Naive thymus-derived CD4-positive, alpha-beta T cell (primary cell): ENCODE data around the gene SYNPR. TPM values are rescaled to one million over a fixed set of nuclear protein-coding genes. Genes with fewer than 3 reads are reported as not detected.
"Not testable (repeated sequence)": the region's sequence is repeated elsewhere in the genome, so short reads cannot be mapped to it uniquely, and the experiment has no call there.

Experiments
- ATAC-seq: fragments of 150-1000 bp; cut with Tn5 transposase; 2 replicates; pipeline ENCODE4 v1.10.0; 2021; ENCODE audit warnings: mild to moderate bottlenecking, moderate library complexity
- CTCF ChIA-PET: fragments of 350-600 bp; sonication (Branson Sonifier 250); formaldehyde crosslinking; loops from one replicate; lab custom pipeline; 2021; ENCODE audit warnings: antibody characterized with exemption; lab: Charles Lee
- POLR2A ChIA-PET: fragments of 350-600 bp; sonication (Branson Sonifier 250); formaldehyde crosslinking; loops from one replicate; lab custom pipeline; 2021; ENCODE audit warnings: antibody characterized with exemption, inconsistent platforms; lab: Charles Lee
- DNase-seq, 9 donors: peaks; one replicate each; pipeline versions ENCODE4 v3.0.0 to v3.0.0-alpha.2; 2020 to 2022; ENCODE audit warnings: mixed read lengths in 1 of 9
- H3K27ac ChIP-seq: one replicate; pipeline ENCODE4 v1.7.0; 2013; ENCODE audit warnings: mild to moderate bottlenecking, low read depth, low read length, moderate library complexity
- H3K27me3 ChIP-seq, 2 donors: one replicate each; pipeline ENCODE4 v1.7.0; 2013; ENCODE audit warnings: low read length in 2 of 2, mild to moderate bottlenecking in 2 of 2, moderate library complexity in 2 of 2; ENCODE audit not compliant: control insufficient read depth in 2 of 2, insufficient read depth in 2 of 2
- H3K36me3 ChIP-seq, 3 experiments: 1 replicate in 2 of 3; 2 replicates in 1 of 3; pipeline ENCODE4 v1.7.0; 2013; ENCODE audit warnings: low read length in 3 of 3, mild to moderate bottlenecking in 3 of 3, moderate library complexity in 1 of 3; ENCODE audit not compliant: insufficient read depth in 3 of 3, control insufficient read depth in 2 of 3
- H3K4me1 ChIP-seq, 2 donors: one replicate each; pipeline ENCODE4 v1.7.0; 2013; ENCODE audit warnings: low read length in 2 of 2, mild to moderate bottlenecking in 2 of 2, moderate library complexity in 1 of 2; ENCODE audit not compliant: control insufficient read depth in 2 of 2, insufficient read depth in 2 of 2
- H3K4me3 ChIP-seq: 2 replicates; pipeline ENCODE4 v1.7.0; 2013; ENCODE audit warnings: mild to moderate bottlenecking, low read length
- H3K9me3 ChIP-seq, 3 experiments: 1 replicate in 2 of 3; 2 replicates in 1 of 3; pipeline ENCODE4 v1.7.0; 2013; ENCODE audit warnings: low read length in 3 of 3; ENCODE audit not compliant: control insufficient read depth in 2 of 3
- H3K27ac Mint-ChIP-seq, 9 donors: one replicate each; pipeline ENCODE4 v1.8.0; 2020 to 2022; ENCODE audit warnings: mixed read lengths in 9 of 9, mild to moderate bottlenecking in 8 of 9, moderate library complexity in 5 of 9, inconsistent platforms in 2 of 9
- H3K27me3 Mint-ChIP-seq, 5 donors: one replicate each; pipeline ENCODE4 v1.8.0; 2021 to 2022; ENCODE audit warnings: mixed read lengths in 5 of 5, mild to moderate bottlenecking in 1 of 5
- H3K36me3 Mint-ChIP-seq, 5 donors: one replicate each; pipeline ENCODE4 v1.8.0; 2020 to 2022; ENCODE audit warnings: mixed read lengths in 5 of 5, mild to moderate bottlenecking in 3 of 5, inconsistent platforms in 1 of 5
- H3K4me1 Mint-ChIP-seq, 7 donors: one replicate each; pipeline ENCODE4 v1.8.0; 2020 to 2022; ENCODE audit warnings: mixed read lengths in 7 of 7, mild to moderate bottlenecking in 3 of 7, inconsistent platforms in 1 of 7
- H3K4me3 Mint-ChIP-seq, 10 donors: one replicate each; pipeline ENCODE4 v1.8.0; 2020 to 2022; ENCODE audit warnings: mild to moderate bottlenecking in 10 of 10, mixed read lengths in 10 of 10, moderate library complexity in 6 of 10, inconsistent platforms in 2 of 10
- H3K9me3 Mint-ChIP-seq, 11 donors: one replicate each; pipeline ENCODE4 v1.8.0; 2020 to 2022; ENCODE audit warnings: mixed read lengths in 11 of 11, mild to moderate bottlenecking in 4 of 11, inconsistent platforms in 1 of 11, moderate library complexity in 1 of 11
- intact Hi-C, 2 donors: fragments of 100-400 bp; cut with micrococcal nuclease; formaldehyde crosslinking; loops; one replicate each; pipeline ENCODE4 v1.15.1; 2023
- polyA plus RNA-seq, 2 donors: library from polyadenylated mRNA; unstranded; fragments of 300-500 nt; fragmentation: Illumina TruSeq; gene quantifications; one replicate each; pipeline ENCODE4 v1.2.3, GENCODE V29; 2021
- total RNA-seq, 6 experiments: library from RNA in 5 of 6; stranded (reverse) in 5 of 6; gene quantifications; 1 replicate in 5 of 6; 2 replicates in 1 of 6; pipeline ENCODE4 v1.2.3 and lab custom pipeline; 2021 to 2026

Gene SYNPR
- total and polyA plus RNA-seq, 7 experiments from 2014 or later, result not detected

DNA sequence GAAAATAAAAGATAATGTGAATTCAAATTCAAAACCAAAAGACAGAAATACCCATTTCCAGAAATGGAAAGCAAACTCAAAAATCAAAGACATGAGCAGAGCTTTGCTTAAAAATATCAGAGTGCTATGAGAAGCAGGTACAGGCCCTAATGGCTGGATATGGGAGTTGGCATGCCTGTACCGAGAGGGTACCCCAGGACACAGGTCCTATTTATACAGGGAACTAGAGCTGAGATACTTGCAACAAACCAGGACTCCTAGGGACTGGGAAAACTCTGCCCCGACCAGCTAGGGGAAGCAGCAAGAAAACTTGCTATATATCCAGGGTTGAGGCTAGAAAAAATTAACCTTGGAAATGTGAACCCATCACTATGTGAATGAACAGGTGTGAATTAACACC, 36.0 kb upstream of the SYNPR start:
- DNase-seq (no peak), ATAC-seq (no peak)
- H3K4me3 Mint-ChIP-seq, result no peak overlapping the region
- intact Hi-C loops, result no loop called here
- no peaks in the 10 kb centered on the region for H3K36me3 Mint-ChIP-seq
- ChIA-PET POLR2A (interaction anchor here (0.7 kb wide), 1 partner anchor 1395 kb away, joined by 4 read pairs; no protein-coding TSS in a partner anchor), CTCF (no interaction called here)
- Histone ChIP-seq H3K4me1 (no peaks in the 10 kb centered on the region), H3K36me3 (no peaks in the 10 kb centered on the region), H3K4me3 (no peak overlapping the region), H3K9me3 (no peaks in the 10 kb centered on the region), H3K27me3 (no peaks in the 10 kb centered on the region), H3K27ac (no peak overlapping the region)
- H3K27ac Mint-ChIP-seq, result no peak overlapping the region
- no peaks in the 10 kb centered on the region for H3K4me1 Mint-ChIP-seq
- H3K27me3 Mint-ChIP-seq, result peaks cover 0 to 11% (median 5%) of the 10 kb centered on the region in 5 donors
- H3K9me3 Mint-ChIP-seq, result peaks cover 0 to 13% (median 3%) of the 10 kb centered on the region in 11 donors

DNA sequence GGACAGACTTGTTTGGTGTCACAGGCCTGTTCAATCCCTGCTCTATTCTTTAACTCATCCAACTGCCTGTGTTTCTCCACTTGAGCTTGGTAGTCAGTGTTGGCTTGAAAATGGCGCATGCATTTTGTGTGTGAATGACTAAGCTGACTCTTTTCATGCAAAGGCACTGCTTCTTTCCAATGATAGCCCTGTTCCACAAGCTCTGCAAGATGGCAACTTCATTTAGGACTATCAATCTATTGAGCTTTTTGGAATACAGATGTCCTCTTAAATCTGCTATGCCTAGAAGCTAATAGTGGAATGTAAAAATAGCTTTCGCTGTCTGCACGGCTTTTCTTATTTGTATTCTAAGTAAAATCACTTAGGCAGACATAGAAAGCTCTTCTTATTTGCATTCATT, 33.6 kb upstream of the SYNPR start:
- Mint-ChIP-seq H3K27ac (no peak overlapping the region), H3K4me1 (no peaks in the 10 kb centered on the region), H3K4me3 (no peak overlapping the region), H3K9me3 (peaks cover 0 to 11% (median 2%) of the 10 kb centered on the region in 11 donors), H3K36me3 (no peaks in the 10 kb centered on the region), H3K27me3 (peaks cover 0 to 5% (median 3%) of the 10 kb centered on the region in 5 donors)
- no peaks in the 10 kb centered on the region for H3K4me1 ChIP-seq
- H3K27me3 ChIP-seq, result no peaks in the 10 kb centered on the region
- H3K4me3 ChIP-seq, result no peak overlapping the region
- H3K9me3 ChIP-seq, result no peaks in the 10 kb centered on the region
- POLR2A ChIA-PET, result no interaction called here
- H3K36me3 ChIP-seq, result no peaks in the 10 kb centered on the region
- intact Hi-C loops, result no loop called here
- CTCF ChIA-PET, result no interaction called here
- ATAC-seq (no peak), DNase-seq (no peak)
- no peak overlapping the region for H3K27ac ChIP-seq

DNA sequence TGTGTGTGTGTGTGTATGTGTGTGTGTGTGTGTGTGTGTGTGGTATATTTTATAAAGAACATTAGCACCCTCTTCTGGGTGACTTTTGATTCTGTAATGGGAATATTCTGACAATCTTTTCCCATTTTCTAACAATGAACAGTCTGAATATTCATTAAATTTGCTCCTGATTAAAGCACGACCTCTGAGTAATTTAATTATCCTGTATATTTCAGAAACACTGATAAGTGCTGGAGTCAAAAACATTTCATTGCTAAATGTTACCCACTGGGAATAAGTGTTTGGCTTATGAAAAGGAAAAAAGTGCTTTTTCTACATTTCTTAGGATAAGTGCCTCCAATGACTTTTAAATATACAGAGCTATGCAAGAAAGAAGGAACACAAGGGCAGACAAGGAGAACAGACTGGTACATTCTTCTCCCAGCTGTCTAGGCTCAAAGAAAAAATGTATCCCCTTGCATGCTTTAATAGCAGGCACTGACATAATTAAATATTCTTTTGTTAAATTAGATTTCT, 32.3 kb upstream of the SYNPR start:
- peaks cover 0 to 5% (median 0%) of the 10 kb centered on the region in 5 donors for H3K27me3 Mint-ChIP-seq
- intact Hi-C loops, result no loop called here
- H3K4me1 Mint-ChIP-seq, result no peaks in the 10 kb centered on the region
- H3K9me3 Mint-ChIP-seq, result peaks cover 0 to 8% (median 0%) of the 10 kb centered on the region in 11 donors
- Histone ChIP-seq H3K4me1 (no peaks in the 10 kb centered on the region), H3K27ac (no peak overlapping the region), H3K36me3 (no peaks in the 10 kb centered on the region), H3K9me3 (no peaks in the 10 kb centered on the region), H3K27me3 (no peaks in the 10 kb centered on the region), H3K4me3 (no peak overlapping the region)
- H3K4me3 Mint-ChIP-seq, result no peak overlapping the region
- H3K36me3 Mint-ChIP-seq, result no peaks in the 10 kb centered on the region
- DNase-seq (no peak), ATAC-seq (no peak)
- ChIA-PET POLR2A (no interaction called here), CTCF (no interaction called here)
- no peak overlapping the region for H3K27ac Mint-ChIP-seq

DNA sequence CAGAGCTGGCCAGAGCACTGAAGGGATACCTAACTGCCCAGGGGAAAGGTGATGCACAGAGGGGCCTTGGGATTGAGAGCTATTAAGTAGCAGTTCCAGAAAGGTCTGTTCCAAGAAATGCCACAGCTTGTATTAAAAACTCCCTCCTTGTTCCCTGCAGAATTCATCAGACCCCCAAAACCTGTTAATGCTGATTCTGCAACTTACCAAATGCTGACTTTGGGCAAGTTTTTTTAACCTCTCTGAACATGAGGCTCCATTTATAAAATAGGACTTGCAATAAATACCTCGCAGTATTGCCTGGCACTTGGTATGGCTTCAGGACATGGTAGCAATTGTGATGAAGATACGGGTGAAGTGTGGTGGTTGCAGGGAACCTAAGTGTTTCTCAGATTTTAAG, 30.1 kb upstream of the SYNPR start:
- no peak for DNase-seq
- no peaks in the 10 kb centered on the region for H3K4me1 Mint-ChIP-seq
- H3K36me3 Mint-ChIP-seq, result no peaks in the 10 kb centered on the region
- Histone ChIP-seq H3K4me1 (no peaks in the 10 kb centered on the region), H3K9me3 (no peaks in the 10 kb centered on the region), H3K36me3 (no peaks in the 10 kb centered on the region), H3K27me3 (no peaks in the 10 kb centered on the region), H3K27ac (no peak overlapping the region), H3K4me3 (no peak overlapping the region)
- no peak overlapping the region for H3K27ac Mint-ChIP-seq
- H3K27me3 Mint-ChIP-seq, result peaks cover 0 to 5% (median 0%) of the 10 kb centered on the region in 5 donors
- no peak for ATAC-seq
- CTCF ChIA-PET, result no interaction called here
- H3K4me3 Mint-ChIP-seq, result no peak overlapping the region
- intact Hi-C loops, result no loop called here
- POLR2A ChIA-PET, result no interaction called here
- peaks cover 0 to 3% (median 0%) of the 10 kb centered on the region in 11 donors for H3K9me3 Mint-ChIP-seq

DNA sequence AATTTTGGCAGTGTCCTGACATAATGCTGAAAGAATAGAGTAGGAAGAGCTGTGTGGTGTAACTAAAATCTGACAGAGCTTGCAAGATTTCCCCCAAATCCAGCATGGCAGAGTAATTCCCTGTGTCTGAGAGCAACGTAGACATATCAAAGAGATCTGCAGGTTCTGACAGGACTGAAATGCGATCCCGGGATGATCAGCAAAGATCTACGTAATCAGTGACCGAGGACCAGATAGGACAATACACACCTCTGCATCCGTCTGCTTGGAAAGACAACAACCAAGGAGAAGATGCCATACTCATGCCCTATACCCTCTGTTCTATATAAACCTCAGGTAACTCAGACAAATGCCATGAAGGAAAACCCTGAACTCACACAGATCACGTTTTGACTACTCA, 26.6 kb upstream of the SYNPR start:
- ChIA-PET CTCF (no interaction called here), POLR2A (no interaction called here)
- ATAC-seq (no peak), DNase-seq (no peak)
- peaks cover 0 to 5% (median 0%) of the 10 kb centered on the region in 5 donors for H3K27me3 Mint-ChIP-seq
- intact Hi-C loops, result no loop called here
- no peaks in the 10 kb centered on the region for H3K4me1 ChIP-seq
- H3K4me3 ChIP-seq, result no peak overlapping the region
- no peaks in the 10 kb centered on the region for H3K36me3 Mint-ChIP-seq
- H3K9me3 ChIP-seq, result no peaks in the 10 kb centered on the region
- H3K27me3 ChIP-seq, result no peaks in the 10 kb centered on the region
- no peaks in the 10 kb centered on the region for H3K36me3 ChIP-seq
- H3K4me3 Mint-ChIP-seq, result no peak overlapping the region
- H3K4me1 Mint-ChIP-seq, result no peaks in the 10 kb centered on the region
- H3K27ac Mint-ChIP-seq, result no peak overlapping the region
- peaks cover 0 to 6% (median 0%) of the 10 kb centered on the region in 11 donors for H3K9me3 Mint-ChIP-seq
- no peak overlapping the region for H3K27ac ChIP-seq

DNA sequence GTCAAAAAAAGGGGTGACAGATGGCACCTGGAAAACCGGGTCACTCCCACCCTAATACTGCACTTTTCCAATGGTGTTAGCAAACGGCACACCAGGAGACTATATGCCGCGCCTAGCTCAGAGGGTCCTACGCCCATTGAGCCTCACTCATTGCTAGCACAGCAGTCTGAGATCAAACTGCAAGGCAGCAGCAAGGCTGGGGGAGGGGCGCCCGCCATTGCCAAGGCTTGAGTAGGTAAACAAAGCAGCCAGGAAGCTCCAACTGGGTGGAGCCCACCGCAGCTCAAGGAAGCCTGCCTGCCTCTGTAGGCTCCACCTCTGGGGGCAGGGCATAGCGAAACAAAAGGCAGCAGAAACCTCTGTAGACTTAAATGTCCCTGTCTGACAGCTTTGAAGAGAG, 22.3 kb upstream of the SYNPR start:
- intact Hi-C loops, H3K27me3 Mint-ChIP-seq, POLR2A ChIA-PET, H3K36me3 Mint-ChIP-seq, H3K27ac ChIP-seq, CTCF ChIA-PET, ATAC-seq, H3K4me3 Mint-ChIP-seq, H3K27me3 ChIP-seq, H3K4me1 ChIP-seq, H3K4me3 ChIP-seq, H3K9me3 ChIP-seq, DNase-seq, H3K36me3 ChIP-seq, H3K4me1 Mint-ChIP-seq, H3K27ac Mint-ChIP-seq: not testable (repeated sequence)
- peaks cover 0 to 12% (median 5%) of the 10 kb centered on the region in 11 donors for H3K9me3 Mint-ChIP-seq

DNA sequence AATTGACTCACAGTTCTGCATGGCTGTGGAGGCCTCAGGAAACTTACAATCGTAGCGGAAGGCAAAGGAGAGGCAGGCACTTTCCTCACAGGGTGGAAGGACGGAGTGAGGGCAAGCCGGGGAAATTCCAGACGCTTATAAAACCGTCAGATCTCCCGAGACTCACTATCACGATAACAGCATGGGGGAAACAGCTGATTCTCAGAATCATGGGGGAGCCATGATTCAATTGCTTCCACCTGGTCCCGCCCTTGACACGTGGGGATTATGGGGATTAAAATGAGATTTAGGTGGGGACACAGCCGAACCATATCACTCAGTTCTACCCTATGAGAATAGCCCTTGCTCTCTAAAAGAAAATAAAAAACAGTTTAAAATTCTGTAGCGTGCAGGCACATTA, 13.4 kb upstream of the SYNPR start:
- Mint-ChIP-seq H3K36me3 (no peaks in the 10 kb centered on the region), H3K9me3 (peaks cover 0 to 5% (median 2%) of the 10 kb centered on the region in 11 donors), H3K27me3 (no peaks in the 10 kb centered on the region), H3K4me3 (no peak overlapping the region), H3K4me1 (no peaks in the 10 kb centered on the region), H3K27ac (no peak overlapping the region)
- no peak overlapping the region for H3K27ac ChIP-seq
- CTCF ChIA-PET, result no interaction called here
- no peaks in the 10 kb centered on the region for H3K4me1 ChIP-seq
- H3K4me3 ChIP-seq, result no peak overlapping the region
- DNase-seq, result no peak
- no peaks in the 10 kb centered on the region for H3K27me3 ChIP-seq
- intact Hi-C loops, result no loop called here
- POLR2A ChIA-PET, result no interaction called here
- ATAC-seq, result no peak
- no peaks in the 10 kb centered on the region for H3K9me3 ChIP-seq
- no peaks in the 10 kb centered on the region for H3K36me3 ChIP-seq
